ENCODE results near the gene GABBR2. TPM values are rescaled to one million over a fixed set of nuclear protein-coding genes. Genes with fewer than 3 reads are reported as not detected.

The GABBR2 gene
- not detected in 2 replicates for total RNA-seq (2014; rRNA removed)
- polyA plus RNA-seq (2012) = 0.17 TPM

DNA sequence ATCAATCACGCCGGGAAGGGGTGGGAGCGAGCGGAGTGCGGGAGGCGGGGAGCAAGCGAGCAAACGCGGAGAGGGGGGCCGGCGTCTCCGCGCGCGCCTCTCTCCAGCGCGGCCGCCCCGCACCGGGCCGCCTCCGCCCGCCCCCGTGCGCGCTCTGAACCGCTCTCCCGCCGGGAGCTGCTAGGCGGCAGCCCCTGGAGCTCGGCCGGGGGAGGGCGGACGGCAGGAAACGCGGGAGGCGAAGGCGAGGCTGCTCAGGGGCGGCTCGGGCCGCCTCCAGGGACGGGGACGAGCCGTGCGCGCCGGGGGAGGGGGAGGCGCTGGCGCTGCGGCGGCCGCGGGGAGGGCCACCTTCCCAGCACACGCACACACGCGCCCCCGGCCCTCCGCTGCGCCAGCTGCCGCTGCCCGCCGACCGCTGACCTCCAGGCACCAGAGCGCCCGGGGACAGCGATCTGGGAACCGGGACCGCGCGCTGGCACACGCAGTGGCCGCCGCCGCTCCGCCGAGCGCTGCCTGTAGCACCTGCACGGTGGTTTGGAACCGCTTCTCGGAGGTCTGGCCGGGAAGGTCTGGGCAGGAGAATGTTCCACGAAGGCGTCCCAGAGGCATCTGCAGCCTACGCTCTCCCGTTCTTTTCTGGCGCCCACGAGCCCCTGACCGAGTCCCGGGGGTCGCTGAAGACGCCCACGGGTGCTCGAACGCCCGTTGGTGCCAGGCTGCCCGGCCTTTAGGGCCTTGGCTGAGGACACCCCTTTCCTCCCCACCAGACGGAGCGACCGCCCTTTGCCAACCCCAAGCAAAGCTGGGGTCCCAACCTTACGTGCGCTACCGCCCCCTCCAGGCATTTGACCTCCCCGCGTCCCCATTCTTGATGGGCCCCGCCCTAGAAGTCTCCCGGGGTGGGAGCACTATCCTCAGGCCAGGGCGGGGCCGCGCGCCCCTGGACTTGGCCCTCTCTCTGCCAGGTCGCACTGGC is at the start of gene GABBR2:
Gene GABBR2, minus strand, starts transcription at position 3 of the 979 bp plus-strand sequence. CDS start 198 bp downstream, outside the sequence.
- no peak for DNase-seq (ENCODE audit: low read depth)

DNA sequence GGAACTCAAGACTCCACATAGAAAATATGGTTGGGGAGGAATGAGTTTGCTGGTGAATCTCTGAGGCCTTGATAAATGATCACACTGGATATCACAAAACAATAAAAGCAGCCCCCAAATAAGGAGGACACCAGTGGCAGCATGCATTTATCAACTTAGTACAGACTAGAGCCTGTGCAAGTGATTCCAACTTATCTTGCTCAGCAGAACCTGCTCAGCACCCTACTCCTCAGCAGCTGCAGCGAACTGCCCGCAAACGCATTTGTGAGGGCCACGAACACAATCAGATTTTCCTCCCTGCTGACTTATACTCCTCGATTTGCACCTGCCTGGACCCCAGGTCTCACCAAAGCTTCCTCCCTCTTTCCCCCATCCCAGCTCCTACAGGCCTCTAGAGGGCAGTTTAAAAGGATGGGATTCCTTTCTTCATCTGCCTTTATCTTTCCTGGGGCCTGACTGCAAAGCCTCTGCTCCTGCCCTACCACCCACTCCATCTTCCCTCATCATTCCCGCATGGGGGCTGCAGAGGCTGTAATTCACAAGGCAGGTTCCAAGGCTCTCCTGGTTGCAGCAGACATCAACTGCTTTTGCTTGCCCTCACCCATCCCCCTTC is 46.4 kb upstream of the GABBR2 start:
- no peak for DNase-seq (ENCODE audit: low read depth)

DNA sequence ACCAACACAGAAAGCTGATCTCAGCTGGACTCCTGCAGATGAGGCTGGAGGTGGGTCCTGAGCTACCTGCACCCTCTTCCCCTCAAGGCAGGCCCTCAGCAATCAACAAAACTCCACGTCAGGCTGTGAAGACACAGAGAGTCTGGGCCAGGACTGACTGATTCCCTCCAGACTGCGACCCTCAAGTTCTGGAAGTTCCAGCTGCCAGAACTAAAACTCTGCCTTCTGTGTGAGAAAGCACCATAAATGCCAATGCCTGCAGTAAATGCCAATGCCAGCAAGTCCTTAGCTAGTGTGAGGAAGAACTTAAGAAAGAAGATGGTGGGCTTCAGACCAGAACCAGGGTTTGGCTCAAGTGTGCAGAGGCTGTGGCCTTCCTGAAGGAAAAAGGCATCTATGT is 42.5 kb upstream of the GABBR2 start:
- no peak for DNase-seq (ENCODE audit: low read depth)

DNA sequence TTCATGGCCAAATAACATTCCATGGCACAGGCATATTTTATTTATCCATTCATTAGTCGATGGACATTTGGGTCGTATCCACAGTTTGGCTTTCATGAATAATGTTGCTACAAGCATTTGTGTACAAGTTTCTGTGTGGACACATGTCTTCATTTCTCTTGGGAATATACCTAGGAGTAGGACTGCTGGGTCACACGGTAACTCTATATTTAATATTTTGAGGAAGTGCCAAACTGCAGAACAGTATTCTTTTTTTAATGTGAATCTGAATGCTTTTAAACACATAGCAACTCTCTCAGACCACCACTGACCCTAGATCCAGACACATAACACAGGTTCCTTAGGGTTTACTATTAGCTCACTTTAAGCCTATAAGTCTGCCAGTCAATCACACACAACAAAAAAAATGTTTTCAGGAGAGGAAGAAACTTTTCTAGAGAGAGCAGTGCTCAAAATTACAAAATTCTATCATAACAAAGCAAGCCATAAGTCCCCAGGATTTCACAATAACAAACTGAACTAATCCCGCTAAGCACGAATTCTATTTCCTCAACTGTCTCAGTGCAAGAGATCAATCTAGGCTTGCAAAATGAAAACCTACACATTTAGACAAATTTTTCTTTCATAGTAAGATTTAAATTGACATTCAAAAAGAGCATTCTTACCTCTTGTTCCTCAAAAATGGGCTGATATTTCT is 41.8 kb upstream of the GABBR2 start:
- DNase-seq (ENCODE audit: low read depth) = no peak

DNA sequence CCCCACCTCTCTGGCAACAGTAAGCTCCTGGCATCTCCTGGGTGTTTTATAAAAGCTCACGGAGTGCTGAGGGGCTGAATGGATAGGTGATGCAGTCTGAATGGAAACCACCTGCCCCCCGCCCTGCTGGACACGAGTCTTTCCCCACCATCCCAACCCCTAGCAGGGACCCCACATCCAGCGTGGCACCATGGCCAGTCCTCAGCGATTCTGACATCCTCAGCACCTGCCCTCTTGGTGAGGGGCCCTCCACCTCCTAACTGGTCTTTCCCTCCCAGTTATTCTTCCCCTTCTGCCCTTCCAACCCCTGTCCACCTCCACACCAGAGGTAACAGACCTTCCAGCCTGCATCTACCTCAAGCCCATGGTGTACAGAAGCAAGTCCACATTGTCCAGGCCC is 38.7 kb upstream of the GABBR2 start:
- no peak for DNase-seq (ENCODE audit: low read depth)

DNA sequence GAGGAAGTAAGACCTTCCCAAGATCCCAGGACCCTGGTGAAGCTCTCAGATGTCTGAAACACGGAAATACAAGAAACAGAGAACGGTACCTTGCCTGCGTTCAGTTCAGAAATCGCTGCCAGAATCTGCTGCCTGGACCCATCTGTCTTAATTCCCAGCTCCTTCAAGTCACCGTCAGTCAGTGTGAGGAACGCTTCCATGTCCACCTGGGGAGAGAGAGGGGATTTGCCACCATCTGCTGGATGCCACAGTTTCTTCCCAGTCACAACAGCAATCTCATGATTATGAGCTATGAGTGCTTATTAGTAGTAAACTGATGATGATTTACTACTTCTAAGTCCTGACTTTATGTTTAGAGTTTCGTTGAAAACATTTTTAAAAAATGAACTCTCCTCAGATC is 36.7 kb upstream of the GABBR2 start:
- DNase-seq (ENCODE audit: low read depth) = no peak

DNA sequence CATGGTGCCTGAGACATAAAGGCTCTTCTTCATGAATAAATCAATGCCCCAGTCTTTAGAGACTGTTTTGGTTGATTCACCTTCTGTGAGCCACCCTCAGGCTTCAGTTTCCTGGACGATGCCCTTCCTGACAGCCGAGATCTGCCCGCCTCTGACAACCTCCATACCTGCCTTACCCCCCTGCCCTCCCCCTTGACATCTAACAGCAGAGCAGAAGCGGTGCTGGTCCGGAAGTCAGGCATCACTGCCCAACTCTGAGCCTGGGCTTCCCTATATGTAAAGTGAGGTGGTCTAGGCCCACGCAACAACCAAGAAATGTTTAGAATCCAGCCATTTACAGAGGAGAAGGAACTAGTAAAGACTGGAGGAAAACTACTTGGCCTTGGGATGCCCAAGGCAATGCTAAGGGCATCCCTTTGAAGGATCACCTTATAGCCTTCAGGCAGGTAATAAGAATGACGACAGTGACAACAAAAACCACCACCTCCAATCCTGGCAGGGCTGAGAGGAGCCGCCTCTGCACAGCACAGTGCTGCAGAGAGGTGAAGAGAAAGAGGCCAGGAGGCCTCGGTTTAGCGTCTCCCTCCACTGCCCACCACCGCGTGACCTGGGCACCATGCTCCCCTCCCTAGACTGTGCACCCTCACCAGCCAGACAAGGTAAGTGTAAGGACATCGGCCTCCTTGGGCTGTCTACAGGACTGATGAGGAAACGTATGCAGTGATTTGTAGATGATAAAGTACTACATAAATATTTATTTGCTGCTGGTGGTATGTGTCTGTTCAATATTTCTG is 35.3 kb upstream of the GABBR2 start:
- DNase-seq (ENCODE audit: low read depth) = no peak

DNA sequence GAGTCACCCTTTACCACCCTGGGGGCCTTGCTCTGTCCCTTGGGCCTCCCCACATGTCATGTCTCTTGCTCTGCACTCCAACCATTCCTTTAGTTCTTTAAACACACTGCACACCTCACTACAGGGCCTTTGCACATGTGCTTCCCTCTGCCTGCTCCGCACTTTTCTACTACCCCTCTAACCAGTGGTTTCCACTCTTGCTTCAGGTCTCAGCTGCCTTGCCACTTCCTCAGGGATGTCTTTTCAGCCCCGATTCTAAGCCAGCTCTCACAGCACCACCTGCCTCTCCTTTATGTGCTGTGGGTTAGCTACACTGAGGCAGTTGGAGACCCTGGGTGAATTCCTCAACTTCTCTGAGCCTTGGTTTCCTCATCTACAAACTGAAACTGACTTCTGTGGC is 34.6 kb upstream of the GABBR2 start:
- DNase-seq (ENCODE audit: low read depth) = no peak

DNA sequence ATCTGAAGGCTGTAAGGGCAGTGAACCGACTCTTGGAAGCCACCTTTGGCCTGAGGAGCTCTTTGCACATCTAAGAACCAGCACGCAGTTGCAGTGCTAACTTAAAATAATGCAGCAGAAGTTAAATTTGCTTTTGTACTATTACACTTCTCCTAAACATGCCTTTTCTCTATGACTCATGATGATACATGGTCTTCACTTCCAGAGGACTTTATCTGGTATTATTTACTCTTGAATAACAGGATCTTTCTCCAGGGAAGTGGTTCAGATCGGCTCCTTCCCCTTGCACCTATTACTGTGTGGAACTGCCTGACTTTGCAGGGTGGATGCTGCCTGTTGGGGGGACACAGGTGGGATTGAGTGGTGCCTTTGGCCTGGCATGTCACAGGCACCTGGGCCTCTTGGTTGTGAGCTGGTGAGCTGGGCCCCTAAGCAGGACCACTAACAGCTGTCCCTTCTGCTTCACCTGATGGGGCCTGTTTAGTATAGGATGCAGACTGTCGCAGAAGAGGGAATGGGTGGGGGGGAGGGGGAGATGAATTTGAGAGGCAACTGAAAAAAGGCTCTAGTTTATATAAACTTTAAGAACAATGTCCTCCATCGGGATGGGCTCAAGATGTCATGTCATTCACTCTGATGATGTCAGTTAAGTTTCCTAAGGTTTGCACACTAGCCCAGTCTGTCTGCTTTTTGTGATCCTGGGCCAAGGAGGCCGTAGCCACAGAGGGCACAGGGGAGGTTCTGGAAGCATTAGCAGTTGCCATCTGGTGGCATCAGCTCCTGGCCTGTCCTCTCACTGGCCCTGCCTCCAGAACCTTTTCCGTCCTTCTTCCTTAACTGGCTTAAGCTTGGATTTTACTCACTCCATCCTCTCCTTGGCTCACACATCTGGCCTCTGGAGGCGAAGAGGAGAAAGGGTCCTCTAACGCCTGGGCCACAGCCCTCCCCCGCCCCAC is 33.9 kb upstream of the GABBR2 start:
- DNase-seq (ENCODE audit: low read depth) = peak; percentile 44

DNA sequence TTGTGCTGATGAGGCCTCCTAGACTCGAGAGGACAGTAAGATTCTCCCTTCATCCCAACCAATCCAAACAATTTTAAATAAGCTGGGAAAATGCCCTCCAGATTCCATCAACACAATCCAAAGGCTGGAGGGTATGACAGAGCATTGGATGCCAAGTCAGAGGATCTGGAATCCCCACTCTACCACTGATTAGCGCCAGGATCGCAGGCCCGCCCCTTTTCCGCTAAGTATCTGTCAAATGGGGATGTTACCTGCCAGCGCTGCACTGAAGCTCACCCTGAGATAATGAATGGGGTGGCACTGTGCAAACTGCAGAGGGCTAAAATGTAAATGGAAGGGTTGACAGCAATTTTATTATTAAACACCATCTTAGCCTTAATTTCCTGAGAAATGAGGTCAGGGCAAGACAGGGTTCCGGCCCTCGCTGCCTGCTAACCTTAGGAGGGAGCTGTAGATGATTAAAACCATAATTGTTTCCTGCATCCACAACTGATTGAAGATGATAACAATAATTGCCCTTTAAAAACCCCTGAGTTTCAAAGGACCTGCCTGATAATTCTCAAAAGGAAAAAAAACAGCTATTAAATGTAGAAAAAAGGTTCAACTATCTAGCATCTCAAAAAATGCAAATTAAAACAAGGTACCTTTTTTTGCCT is 31.6 kb upstream of the GABBR2 start:
- DNase-seq (ENCODE audit: low read depth) = no peak

DNA sequence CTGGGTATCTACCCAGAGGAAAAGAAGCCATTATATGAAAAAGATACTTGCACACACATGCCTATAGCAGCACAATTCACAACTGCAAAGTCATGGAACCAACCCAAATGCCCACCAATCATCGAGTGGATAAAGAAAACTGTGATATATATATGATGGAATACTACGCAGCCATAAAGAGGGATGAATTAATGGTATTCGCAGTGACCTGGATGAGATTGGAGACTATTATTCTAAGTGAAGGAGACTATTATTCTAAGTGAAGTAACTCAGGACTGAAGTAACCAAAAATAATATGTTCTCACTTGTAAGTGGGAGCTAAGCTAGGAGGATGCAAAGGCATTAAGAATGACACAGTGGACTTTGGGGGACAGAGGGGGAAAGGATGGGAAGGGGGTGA is 30.0 kb upstream of the GABBR2 start:
- no peak for DNase-seq (ENCODE audit: low read depth)

DNA sequence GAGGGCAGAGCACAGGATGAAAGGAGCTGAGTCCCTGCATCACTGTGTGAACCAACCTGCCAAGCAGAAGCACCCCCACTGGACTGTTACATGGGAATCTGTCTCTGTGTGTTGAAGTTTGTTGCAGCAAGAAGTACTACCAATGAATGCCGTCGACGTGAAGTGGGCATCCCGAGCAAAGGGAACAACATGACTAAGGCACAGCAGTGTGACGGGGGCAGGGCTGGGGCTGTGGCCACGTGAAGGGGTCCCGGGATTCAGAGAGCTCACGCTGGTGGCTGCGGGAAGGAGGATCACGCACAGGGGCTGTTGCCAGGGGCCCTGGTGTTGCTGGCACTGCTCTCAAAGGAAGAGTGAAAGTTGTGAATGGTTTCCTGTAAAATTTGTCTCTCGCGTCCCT is 27.5 kb upstream of the GABBR2 start:
- DNase-seq (ENCODE audit: low read depth) = no peak

DNA sequence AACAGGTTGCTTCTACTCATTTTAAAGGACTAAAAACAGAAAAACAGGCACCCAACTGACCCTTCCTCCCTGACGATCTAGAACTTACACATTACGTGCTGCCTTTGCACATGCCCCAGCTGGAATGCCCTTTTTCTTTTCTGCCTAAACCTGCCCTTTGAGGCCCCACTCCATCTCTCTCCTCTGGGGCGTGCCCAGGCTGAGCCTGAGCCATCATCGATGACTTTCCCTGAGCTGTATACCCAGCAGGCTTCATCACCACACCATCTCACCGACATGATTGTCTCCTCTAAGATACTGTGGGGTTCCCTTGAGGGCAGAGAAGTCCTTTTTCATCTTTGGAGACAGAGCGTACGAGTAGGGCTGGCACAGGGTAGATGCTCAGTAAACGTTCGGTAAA is 24.1 kb upstream of the GABBR2 start:
- no peak for DNase-seq (ENCODE audit: low read depth)

DNA sequence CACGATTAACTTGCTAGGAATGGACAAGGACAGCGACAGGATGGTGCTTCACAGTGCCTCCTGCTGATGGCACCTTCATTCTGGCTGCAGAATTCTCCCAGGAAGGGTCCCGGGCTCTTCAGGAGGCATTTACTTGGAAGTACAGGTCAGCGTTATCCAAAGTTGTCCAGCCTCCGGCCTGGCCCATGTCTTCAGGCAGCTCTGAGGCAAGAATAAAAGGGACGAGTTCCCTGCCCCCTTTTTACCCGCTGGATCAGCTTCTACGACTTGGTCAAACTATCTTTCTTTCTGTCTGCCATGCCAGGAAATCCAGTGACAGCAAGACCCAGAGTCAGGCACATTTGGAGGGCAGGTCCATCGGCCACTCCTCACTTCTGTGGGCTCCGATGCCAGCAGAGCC is 23.4 kb upstream of the GABBR2 start:
- no peak for DNase-seq (ENCODE audit: low read depth)

DNA sequence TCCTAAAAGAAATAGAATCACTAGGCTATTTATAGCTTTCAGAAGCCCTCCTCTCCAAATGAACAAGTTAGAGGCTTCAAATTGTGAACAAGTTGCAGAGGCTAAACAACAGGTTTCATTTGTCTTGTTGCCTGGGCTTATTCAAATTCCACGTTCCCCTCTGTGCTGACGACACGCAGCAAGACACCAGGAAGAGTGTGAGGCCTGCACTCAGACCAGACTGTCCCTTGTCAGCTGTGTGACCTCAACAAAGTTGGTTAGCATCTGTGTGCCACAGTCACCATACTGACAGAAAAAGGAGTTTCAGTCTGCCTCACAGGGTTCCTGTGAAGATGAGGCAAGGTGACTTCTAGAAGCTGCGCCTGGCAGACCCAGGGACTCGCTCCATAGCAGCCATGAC is 22.1 kb upstream of the GABBR2 start:
- DNase-seq (ENCODE audit: low read depth) = no peak

DNA sequence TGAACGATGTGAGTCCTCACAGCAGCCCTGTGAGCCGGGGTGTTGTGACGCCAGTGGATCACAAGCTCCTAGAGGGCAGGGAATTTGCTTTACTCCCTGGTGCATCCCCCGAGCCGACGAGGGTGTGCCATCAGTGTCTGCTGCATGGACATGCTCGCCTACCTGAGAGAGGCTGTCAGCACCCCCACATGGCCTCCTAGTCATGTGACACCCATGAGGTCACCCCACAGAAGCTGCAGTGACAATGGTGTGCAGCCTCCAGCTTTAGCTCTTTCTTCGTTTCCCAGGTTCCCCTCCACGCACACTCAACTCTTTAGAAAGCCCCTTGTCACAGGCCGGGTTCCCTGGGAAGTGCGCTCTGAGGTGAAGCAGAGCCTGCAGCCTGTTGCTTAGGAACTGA is 19.8 kb upstream of the GABBR2 start:
- no peak for DNase-seq (ENCODE audit: low read depth)

DNA sequence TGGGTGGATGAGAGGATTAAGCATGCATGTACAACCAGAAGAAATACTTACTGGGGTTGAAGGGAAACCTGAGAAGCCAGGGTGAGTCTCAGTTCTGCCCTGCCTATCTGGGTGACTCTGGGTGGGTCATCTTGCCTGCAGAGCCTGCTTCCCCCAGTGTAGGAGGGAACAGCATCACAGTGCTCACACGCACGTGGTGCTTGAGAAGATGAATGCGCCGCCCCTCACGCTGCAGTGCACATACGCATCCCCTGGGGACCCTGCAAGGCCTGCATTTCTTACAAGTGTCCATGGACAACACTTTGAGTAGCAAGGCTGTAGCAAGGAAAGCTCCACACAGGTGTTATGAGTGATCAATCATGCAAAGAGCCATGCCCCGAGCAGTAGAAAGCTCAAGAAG is 18.7 kb upstream of the GABBR2 start:
- DNase-seq (ENCODE audit: low read depth) = no peak

DNA sequence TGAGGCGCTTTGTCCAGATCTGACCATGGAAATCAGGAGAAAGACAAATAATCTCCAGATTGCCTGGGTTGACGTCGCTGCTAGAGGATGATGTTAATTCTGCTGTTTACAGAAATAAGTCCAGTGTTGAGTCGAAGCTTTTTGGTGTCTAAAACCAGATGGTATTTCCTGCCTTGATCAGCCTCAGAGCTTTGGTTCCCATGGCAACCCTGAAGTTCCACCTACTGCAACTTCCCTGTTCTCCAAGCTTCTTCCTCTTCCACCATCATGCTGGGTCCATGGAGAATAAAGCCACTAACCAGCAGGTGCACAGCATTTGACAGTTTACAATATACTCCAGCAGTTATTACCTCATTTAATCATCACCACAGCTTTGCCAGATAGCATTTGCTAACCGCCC is 18.0 kb upstream of the GABBR2 start:
- peak; percentile 8 for DNase-seq (ENCODE audit: low read depth)

DNA sequence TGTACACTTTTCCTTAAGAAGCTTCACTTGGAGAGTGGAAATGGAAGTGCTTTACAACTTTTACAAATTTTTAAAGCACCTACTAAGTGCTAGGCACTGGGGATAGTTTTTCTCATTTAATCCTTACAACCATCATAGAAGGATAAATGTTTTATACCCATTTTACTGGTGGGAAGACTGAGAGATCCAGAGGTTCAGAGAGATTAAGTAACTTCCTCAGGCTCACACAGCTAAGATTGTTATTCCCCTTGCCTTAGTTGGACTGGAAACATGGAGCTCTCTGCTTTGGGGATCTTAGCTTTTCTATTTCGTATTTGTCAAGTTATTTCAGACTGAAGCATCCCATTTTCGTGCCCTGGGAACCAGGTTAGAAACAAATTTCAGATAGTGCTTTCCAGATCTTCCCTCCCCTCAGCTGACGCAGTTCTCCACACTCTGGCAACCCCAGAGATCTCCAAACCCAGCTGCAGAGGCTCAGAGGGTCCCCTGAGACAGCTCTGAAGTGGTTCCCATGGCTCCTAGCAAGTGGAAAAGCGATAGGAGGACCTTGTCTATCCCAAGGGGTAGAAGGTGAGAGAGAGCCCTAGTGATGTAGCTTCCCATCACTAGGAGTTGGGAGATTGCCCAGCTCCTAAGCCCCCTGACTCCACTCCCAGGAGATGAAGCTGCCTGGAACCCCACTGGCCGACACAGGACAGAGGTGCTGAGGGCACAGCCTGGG is 16.2 kb upstream of the GABBR2 start:
- DNase-seq (ENCODE audit: low read depth) = no peak

Data from LHCN-M2 (cell line).